Fibroblast of lung (primary cell): ENCODE data around the gene GOLGA6A.

Experiments used
- CTCF ChIP-seq, 2 donors: IDR thresholded peaks in 1 of 2; conservative IDR thresholded peaks in 1 of 2; 1 replicate in 1 of 2; 2 replicates in 1 of 2; pipeline ENCODE4 v1.5.1; 2011 to 2012; ENCODE audit warnings: low read length in 2 of 2, control low read depth in 1 of 2, inconsistent platforms in 1 of 2, low read depth in 1 of 2, mild to moderate bottlenecking in 1 of 2
- EZH2 ChIP-seq: IDR thresholded peaks from 2 replicates; pipeline ENCODE4 v1.5.1; 2012; ENCODE audit warnings: low read length, control low read depth, mild to moderate bottlenecking; ENCODE audit errors: missing control alignments

DNA sequence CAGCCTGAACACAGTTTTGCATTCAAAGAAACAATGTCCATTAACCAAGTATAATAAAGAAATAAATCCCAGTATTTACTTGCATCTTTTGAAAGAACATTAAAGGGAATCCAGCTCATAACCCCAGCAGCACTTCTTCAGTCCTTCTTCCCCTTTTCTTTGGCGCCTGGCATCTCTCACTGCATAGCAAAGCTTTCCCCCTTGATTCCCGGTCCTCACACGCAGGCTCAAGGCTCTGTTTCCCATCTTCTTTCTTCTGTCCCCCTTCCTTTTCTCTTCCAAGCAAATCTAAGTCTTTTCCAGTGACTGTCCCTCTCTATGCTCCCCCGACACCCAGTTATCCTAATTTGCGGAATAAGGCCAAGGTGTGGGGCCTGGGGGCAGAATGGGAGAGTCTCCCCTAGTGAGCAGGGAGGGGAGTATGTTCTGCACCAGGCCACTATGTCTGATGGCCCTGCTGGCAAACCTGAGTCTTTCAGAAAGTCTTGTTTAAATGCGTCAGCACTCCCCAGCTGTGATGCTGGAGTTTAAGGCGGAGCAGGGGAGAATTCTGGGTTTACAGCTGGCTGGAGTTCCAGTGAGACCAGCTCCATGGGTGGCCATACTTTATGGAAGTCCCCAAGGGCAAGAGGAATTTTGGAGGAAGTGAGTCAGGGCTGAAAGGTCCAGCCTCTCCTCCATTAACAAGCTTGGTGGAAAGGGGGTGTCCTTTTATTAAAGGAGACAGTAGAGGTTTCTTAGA, 42.1 kb downstream of the GOLGA6A start:
- TF ChIP-seq CTCF (conservative IDR thresholded peaks at IDR 0.05 in 1 of 2, IDR thresholded peaks at IDR 0.05 in 1 of 2; ENCODE audit: low read depth in 1 of 2, low read length in 2 of 2) (no peak), EZH2 (no peak)
